ENCODE data around the gene OR8B3.

OR8B3 gene

DNA sequence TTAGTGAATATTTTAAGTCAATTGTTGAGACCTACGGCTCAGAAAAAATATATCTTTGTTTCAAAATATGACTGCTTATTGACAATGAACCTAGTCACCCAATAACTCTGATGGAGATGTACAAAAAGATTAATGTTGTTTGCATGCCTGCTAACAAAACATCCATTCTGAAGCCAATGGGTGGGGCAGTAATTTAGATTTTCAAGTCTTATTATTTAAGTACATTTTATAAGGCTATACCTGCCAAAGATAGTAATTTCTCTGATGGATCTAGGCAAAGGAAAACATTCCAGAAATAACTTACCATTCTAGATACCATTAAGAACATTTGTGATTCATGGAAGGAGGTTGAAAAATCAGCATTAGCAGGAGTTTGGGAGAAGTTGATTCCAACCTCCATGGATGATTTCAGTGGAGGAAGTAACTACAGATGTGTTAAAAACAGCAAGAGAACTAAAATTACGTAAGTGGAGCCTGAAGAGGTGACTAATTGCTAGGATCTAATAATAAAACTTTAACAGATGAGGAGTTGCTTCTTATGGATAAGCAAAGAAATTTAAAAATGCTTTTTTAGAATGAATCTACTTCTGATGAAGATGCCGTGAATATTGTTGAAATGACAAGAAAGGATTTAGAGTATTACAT is 52.4 kb downstream of the OR8B3 start:
- no peak for DNase-seq
- Histone ChIP-seq H3K4me2 (ENCODE audit: low read length, poor library complexity, severe bottlenecking) (no peak overlapping the region), H4K8ac (ENCODE audit: low read length) (no peak overlapping the region), H3K14ac (ENCODE audit: low read length in 2 of 2) (no peak overlapping the region), H2AFZ (ENCODE audit: low read depth, low read length) (no peak overlapping the region), H3K79me1 (replicated peaks; ENCODE audit: low read length, poor library complexity, severe bottlenecking) (no peaks in the 10 kb centered on the region), H3K4ac (ENCODE audit: low read depth in 1 of 2, low read length in 2 of 2) (no peak overlapping the region), H3K4me1 (ENCODE audit: control insufficient read depth, insufficient read depth, low read depth, low read length) (no peaks in the 10 kb centered on the region), H3K18ac (ENCODE audit: low read depth in 1 of 2, low read length in 2 of 2) (no peak overlapping the region), H3K23ac (ENCODE audit: low read length in 2 of 2) (no peak overlapping the region), H3K36me3 (ENCODE audit: control insufficient read depth in 1 of 2, insufficient read depth in 2 of 2, low read depth in 1 of 2, low read length in 2 of 2) (no peaks in the 10 kb centered on the region), H3K9ac (ENCODE audit: low read length) (no peak overlapping the region), H3K27me3 (ENCODE audit: control insufficient read depth in 1 of 2, insufficient read depth in 1 of 2, low read length in 2 of 2) (no peaks in the 10 kb centered on the region), H3K27ac (ENCODE audit: low read length, poor library complexity, severe bottlenecking) (no peak overlapping the region), H2BK15ac (ENCODE audit: low read depth, poor library complexity, severe bottlenecking) (no peak overlapping the region), H2BK120ac (ENCODE audit: low read depth, low read length) (no peak overlapping the region), H3K4me3 (ENCODE audit: insufficient read depth in 1 of 2, low read depth in 1 of 2, low read length in 2 of 2) (no peak overlapping the region), H2BK12ac (ENCODE audit: low read length in 2 of 2) (no peak overlapping the region), H4K91ac (ENCODE audit: low read length) (no peak overlapping the region), H2BK5ac (ENCODE audit: low read depth, low read length, poor library complexity, severe bottlenecking) (no peak overlapping the region), H3K9me3 (ENCODE audit: control insufficient read depth, low read length) (peaks cover 21% of the 10 kb centered on the region), H2AK5ac (ENCODE audit: low read length, severe bottlenecking) (no peak overlapping the region)
- 93% methylated on average over 2 of the region's 3 CpGs for WGBS

All from mesenchymal stem cell (in vitro differentiated cells and primary cell).